ENCODE results near the gene PPIL3.
"Not testable (repeated sequence)": the region's sequence is repeated elsewhere in the genome, so short reads cannot be mapped to it uniquely, and the experiment has no call there.

The PPIL3 gene

DNA sequence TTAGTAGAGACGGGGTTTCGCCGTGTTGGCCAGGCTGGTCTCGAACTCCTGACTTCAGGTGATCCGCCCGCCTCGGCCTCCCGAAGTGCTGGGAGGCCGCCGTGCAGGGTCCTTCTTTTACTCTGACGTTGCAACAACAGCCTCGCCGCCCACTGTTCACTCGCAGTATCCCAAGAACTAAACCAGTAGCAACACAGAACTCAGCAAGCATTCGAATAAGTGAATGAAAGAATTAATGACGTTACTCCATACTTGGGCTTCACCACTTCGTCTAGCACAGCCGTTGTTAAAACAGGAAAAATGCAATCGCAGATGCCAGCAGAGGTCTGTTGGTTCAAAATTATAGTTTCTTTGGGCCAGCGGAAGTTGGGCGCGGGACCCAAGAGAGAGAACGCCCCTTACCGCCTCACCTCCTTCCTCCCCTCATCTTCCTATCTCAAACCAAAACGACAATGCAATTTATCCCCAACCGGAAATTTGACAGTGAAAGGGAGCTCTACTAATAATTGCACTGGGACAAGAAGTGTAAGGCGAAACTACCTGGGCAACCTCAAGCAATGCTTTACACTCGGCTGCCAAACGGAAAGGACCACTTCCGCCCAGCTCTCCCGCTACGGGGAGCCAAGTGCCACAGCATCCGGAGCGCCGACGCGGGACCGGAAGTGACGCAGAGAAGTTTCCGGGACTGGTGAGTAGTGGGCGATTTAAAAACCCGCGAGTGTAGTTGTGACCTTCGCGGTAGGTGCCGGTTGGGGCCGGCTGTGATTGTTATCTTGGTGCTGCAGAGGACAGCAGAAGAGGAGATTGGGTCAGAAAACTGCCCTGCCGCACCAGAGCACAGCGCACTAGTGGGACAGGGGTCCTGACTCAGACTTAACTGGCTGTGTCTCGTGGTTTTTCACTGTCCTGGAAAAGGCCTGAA lies at the start of gene PPIL3, which contains the start of gene NIF3L1:
Gene PPIL3 (minus strand): TSS at position 374 of the 922 bp plus-strand sequence. CDS start 1,462 bp downstream, outside the sequence.
Gene NIF3L1 (plus strand): TSS at position 668 of the 922 bp plus-strand sequence. CDS start 2,573 bp downstream, outside the sequence.
- DNase-seq = peak; percentile 93

DNA sequence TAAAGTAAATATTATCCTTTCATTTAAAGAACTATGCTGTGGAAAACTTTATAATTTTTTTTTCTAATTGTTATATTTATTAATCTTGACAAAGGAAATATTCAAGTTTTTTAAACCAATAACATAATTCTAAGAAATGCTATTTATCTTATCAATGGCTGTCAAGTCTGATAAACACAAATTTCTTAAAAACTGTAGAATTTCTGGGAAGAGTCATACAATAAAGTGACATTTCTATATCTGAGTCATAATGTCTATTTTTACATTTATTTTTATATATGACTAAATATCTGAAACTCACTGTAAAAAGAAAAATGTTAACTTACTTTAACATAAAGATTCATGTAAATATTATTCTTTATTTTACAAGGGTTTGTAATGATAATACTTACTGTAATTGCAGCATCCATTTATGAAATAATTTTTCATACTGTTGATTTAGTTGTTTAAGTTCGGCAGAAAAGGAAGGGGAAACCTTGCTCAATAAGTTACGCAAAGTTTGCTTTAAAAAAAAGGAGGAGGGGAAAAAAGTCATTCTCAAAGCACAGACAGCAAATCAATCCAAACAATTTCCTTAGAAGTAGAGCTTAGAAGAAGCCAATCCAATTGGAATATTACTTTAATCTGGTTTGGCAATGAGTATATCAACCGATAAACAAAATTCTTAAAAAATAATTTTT lies 42.2 kb upstream of the PPIL3 start:
- DNase-seq = no peak

DNA sequence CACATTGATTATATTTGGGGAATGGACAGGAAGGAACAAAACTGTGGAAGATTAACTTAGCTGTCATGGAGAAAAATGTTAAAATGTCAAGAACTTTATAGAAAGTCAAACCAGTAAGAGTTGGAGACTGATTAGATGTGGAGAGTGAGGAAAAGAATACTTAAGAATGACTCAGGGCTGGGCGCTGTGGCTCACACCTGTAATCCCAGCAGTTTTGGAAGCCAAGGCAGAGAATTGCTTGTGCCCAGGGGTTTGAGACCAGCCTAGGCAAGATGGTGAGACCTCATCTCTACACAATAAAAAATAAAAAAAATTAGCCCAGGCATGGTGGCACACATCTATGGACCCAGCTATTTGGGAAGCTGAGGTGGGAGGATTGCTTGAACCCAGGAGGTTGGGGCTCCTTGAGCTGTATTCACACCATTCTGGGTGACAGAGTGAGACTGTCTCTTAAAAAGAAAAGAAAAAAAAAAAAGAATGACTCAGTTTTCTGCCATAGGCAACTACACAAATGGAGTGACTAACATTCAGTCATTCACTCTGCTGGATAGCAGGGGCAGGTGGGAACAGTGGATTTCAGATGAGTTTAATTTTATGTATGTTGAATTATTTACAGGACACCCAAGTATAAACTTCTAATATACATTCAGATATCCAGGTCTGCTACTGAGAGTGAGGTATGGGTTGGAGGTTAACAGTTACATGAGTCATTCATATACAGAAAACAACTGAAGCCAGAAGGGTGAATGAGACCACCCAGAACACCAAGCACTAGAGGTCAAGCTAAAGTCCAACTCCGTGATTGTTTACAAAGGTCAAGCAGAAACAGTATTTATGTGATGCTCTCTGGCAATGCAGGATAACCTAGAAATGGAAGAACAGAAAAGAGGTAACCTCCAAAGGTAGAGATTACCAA lies 40.7 kb upstream of the PPIL3 start:
- no peak for DNase-seq

DNA sequence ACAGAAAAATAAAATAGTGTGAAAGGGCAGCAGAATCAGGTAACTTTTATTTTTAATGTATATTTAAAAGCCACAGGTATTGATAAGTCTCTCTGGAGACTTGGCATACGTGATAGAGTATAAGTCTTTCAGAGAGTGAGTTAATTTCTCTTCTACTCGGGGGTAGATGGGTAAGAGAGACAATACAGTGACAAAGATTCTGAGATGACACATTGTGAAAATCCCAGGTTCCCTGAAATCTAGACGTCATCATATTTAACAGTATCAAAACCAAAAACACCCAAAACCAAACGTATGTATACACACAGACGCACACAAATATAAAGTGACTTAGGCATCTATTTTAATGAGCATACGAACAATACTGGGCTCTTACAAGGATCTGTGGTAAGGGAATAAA lies 33.6 kb upstream of the PPIL3 start:
- no peak for DNase-seq

DNA sequence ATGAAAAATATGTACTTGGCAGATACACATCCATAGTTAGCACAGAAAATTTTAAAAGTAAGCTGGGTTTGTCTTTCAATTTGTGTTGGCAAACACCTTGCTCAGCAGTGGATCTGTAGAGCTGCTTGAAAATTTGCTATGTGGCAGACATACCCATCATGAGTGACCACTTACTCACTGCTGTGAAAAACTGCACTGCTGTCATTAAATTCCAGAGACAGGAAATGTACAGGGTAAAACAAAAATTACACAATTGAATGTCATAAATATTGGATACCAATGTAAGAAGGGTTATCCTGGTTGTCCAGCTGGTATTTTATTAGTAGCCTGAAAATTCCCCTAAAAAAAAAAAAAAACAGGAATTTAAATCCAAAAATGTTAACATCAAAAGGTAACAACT lies 24.8 kb upstream of the PPIL3 start:
- DNase-seq = no peak

DNA sequence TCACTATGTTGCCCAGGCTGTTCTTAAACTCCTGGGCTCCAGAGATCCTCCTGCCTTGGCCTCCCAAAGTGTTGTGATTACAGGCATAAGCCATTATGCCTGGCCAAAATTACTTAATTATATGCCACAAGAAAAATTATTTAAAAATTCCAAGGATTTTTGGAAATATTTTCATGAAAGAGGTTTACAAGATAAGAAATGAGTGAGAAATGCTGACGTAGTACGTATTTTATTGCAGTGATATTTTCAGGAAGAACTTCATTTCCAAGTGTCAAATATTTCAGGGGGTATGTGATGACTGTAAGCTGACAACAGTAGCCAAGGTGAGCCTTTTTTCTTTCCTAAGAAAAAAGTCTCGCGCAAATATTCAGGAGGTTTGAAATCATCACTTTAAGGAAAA lies 21.1 kb upstream of the PPIL3 start:
- DNase-seq = no peak

DNA sequence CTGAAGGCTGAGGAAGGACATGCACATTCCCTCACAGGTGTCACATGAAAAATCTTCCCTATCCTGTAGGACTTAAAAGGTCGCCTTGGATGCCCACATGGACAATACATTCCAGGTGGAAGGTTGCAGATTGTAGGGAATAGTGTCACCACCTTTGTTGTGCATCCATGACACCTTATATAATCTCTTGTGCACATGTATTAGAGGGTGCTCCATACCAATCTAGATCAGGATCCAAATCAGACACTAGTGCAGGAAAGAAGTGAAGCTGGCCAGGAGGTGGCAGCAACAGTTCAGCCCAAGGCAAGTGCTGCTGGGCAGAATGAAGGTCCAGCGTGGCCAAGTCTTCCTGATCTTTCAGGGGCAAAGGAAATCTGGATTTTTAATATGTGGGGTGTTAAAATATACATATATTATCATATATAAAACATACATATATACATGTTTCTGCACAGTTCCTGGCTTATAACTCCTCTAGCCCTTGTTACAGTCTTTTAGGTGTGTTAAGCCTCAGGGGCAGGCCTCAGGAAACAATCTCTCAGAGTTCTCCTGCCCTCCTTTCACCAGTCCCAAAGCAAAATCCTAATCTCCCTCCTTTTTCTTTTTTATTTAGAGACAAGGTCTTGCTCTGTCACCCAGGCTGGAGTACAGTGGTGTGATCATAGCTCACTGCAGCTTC lies 16.9 kb upstream of the PPIL3 start:
- DNase-seq = peak; percentile 2

DNA sequence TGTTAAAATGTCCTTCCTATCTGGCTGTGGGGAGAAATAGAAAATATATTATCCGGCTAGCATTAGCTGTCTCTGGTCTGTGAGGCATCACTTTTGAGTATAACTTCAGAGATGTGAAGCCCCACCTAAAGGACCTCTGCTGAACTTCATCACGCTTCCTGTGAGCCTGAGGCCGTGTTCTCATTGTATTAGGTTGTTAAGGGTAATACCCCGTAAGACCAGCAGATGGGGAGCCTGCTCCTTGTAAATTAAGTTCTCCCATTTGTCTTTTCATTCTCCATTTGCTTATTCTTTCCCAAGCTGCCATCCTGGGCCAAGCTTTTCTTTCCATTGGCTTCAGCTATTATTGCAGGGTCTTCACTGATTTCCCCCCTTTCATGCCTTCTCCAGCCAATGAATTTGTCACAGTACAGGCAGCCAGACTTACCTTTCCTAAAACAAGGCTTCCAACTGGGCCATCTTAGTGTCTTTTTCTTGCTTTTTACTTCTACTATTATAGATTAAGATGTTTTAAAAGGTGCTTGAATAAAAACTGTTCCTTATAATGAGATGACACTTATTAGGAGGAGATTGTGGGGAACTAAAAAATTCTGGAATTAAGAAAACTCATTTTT lies 12.7 kb upstream of the PPIL3 start:
- DNase-seq = peak; percentile 76

DNA sequence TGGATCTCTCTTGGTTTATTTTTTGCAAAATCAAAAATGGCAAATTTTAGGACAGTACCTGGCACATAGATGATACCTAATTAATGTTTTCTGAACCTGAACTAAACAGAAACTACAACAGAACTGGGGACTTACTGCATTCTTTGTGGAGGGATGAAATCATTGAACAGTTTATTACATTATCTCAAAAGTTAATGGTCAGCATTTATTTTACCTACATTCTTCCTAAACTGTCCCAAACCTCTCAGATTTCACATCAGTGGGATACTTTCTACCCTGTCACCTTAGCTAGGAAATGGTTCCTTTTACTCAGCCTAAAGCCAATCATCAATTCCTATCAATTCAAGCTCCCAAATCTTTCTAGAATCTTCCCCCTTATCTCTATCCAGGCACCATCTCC lies 10.6 kb upstream of the PPIL3 start:
- no peak for DNase-seq

DNA sequence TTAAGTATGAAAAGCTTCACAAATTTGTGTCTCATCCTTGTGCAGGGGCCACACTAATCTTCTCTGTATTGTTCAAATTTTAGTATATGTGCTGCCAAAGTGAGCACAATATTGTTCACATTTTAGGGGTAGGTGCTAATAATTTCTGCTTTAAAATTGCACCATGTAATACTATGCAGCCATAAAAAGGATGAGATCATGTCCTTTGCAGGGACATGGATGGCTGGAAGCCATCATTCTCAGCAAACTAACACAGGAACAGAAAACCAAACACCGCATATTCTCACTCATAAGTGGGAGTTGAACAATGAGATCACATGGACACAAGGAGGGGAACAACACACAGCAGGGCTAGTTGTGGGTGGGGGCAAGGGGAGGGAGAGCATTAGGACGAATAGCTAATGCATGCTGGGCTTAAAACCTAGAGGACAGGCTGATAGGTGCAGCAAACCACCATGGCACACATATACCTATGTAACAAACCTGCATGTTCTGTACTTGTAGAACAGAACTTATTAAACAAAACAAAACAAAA lies 7.1 kb downstream of the PPIL3 start:
- DNase-seq = not testable (repeated sequence)

DNA sequence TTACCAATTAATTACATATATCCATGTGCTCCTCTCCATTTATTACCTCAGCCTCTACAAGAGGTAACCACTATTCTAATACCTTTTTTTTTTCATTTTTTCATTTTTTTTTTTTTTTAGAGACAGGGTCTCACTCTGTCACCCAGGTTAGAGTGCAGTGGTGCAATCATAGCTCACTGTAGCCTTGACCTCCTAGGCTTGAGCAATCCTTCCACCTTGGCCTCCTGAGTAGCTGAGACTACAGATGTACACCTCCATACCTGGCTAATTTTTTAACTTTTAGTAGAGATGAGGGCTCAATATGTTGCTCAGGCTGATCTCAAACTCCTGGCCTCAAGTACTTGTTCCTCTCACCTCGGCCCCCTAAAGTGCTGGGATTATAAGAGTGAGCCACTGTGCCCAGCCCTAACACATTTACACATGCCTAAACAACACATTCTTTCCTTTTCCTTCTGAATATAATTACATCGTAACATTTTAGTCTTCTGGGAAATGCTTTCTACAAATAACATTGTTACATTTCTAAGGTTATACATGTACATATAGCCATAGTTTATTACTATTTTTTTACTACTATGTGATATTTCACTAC lies 10.5 kb downstream of the PPIL3 start:
- DNase-seq = no peak

DNA sequence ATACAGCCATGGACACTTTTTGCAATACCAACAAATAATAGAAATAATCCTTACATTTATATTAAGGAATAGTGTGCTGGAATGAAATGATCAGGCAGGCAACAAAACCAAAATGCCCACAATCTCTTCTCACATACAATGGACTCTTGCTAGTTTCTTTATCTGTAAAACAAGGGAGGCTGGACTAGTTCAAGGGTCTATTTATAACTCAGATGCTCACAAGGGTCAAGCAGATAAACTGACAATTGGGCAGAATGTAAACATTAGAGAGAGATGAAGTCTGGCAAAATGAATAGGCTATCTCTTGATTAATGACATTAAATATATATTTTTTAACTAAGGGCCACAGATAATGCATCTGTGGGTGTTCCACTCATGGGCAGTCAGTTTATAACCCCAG lies 11.4 kb downstream of the PPIL3 start:
- no peak for DNase-seq

DNA sequence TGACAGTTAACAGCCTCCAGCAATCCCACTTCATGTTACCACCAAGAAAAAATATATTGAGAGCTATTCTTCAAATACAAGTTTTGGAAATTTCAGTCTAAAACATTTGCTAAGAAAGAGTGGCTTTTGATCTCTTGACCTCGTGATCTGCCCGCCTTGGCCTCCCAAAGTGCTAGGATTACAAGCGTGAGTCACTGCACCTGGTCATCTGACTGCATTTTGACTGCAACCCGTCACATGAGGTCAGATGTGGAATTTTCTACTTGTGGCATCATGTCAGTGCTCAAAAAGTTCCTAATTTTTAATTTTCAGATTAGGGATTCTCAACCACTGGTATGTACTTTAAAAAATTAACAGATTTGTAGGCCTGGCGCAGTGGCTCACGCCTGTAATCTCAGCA lies 15.3 kb downstream of the PPIL3 start:
- DNase-seq = no peak

DNA sequence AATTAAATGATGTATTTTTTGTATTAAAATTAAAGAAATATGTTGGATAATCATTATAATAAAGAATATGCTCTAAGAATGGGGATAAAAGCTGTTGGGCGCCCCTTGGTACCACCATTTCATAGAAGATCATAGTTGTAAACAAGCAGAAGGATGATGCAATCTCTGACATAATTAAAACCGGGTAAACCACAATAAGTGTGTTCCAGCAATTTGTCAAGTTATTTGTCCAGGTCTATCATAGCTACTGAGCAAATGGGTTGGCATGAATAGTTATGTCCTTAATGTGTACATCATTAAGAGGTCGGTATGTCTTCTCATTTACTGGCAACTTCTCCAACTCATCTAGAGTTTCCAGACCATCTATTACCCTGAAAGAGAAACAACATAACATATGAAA lies 17.7 kb downstream of the PPIL3 start:
- no peak for DNase-seq

DNA sequence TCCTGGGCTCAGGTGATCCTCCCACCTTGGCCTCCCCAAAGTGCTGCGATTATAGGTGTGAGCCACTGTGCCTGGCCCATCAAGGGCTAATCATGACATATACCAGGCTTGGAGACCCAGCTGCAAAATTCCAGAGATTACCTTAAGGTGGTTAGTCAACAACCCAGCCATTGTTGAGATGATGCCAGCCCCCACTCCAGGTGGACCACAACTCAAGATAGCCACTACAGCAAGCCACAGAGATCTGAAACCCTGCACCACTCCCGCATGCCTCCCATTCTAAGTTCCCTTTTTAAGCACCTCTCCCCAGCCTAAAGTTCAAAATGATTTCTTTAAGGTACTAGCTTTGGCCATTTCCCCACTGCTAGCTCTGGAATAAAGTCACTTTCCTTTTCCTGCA lies 19.9 kb downstream of the PPIL3 start:
- no peak for DNase-seq

DNA sequence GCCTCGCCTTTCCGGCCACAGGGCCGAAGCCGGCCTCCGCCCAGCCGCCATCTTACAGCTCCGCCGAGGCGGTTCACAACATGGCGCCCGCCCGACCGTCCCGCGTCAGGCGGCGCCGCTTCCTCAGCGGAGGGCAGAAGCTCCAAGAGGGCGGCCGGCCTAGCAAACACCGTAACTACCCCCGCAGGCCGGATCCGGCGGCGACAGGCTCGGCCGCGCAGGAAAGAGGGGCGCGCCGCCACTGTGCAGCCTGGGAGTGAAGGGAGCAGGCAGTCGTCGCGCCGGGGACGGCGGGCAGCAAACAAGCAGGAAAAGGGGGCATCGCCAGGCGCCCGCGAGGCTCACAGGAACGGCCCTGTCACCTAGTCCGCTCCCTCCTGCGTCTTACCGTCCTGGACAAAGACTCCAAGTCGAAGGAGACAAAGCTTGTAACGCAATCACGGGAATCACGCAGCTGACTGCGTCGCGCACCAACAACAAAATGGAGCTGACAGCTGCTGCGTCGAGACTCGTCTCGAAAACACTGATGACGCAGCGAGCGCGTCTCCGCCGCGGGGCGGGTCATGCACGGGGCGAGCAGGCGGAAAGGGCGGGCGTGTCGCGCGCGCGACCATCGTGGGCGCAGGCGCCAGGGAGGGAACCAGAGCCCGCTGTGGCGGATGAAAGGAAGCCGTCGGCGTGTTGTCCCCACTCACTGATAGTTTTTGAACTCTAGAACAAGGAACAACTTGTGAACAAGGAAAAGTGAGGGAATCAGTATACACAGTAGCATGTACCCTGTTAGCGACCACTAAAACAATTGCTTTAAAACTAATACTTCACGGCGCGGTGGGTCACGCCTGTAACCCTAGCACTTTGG lies 24.5 kb downstream of the PPIL3 start, which contains the start of gene CLK1:
Gene CLK1 (minus strand): TSS at position 483 of the 859 bp plus-strand sequence. CDS start 2,796 bp downstream, outside the sequence.
- DNase-seq = peak; percentile 92

DNA sequence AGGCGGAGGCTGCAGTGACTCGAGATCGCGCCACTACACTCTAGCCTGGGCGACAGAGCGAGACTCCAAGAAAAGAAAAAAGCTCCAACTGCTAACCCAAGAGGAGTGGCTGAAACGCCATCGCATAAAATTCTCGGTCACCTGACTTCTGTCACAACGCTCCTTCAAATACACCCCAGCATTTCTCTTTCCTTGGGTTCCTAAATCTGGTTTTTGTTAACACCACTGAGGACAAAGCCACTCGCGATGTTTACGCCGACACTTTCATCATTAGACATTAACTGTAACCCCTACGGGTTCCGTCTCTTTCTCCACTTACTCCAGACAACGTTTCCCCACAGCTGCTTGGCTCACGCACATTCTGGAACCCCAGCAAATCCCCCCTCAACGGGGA lies 25.1 kb downstream of the PPIL3 start:
- peak; percentile 13 for DNase-seq

DNA sequence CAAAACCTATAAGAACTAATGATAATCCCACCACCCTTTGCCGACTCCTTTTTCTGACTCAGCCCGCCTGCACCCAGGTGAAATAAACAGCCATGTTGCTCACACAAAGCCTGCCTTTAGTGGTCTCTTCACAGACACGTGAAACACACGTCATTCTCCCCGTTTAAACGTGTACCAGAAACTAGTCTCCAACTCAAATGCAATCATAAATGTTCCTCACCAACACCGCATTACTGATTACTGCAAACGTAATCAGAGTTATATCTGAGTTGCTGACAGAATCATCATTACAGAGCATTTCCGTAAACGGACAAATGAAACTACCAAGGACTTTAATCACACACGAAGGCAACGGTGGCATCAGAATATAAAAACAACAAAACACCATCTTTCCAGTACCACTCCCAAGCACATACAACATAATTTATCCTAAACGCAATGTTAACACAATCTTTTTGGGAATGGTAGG lies 26.3 kb downstream of the PPIL3 start:
- DNase-seq = peak; percentile 18

DNA sequence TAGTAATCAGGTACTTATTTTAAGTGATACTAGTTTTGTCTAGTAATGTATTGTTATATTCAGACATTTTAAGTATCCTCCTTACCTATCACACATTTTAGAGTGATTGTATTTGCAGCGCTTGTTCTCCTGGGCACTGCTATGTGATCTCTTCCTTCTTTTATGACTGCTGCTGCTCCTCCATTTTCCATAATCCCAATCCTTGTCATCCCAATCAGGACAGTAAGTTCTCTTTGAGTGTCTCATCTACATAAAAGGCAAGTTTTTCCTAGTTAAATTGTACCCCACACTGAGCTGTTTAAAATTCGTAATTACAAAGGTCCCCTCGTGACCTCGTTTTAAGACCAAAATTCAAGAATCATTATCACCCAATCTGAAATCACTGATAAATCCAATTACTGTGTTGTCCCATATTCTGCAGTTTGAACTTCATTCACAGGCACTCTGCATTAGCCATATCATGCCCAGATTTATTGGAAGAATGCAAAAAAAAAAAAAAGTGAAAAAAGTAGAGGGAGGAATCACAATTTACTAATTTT lies 27.2 kb downstream of the PPIL3 start:
- DNase-seq = no peak
